Hypothalamus (tissue), 51 donors: ENCODE measurements around the gene GRIK5.
"Not testable (repeated sequence)": the region's sequence is repeated elsewhere in the genome, so short reads cannot be mapped to it uniquely, and the experiment has no call there.

Experiments used
- DNase-seq, 51 donors: peaks; one replicate each; lab custom pipeline; 2025; lab: John Stamatoyannopoulos, UW

GRIK5 gene

GRCh38 chr19:42052241-42052863, 17.7 kb downstream of the GRIK5 start:
- no peak for DNase-seq

- DNase-seq = no peak
Measured at GRCh38 chr19:42051166-42052115, 18.6 kb downstream of the GRIK5 start.

GRCh38 chr19:42048992-42049391, 21.0 kb downstream of the GRIK5 start:
- DNase-seq = no peak

- DNase-seq = peak in 2 of 51 donors; percentile 3 to 8
Measured at GRCh38 chr19:42045575-42045974, 24.4 kb downstream of the GRIK5 start.

GRCh38 chr19:42042455-42043170, 27.4 kb downstream of the GRIK5 start:
- peak in 2 of 51 donors; percentile 16 to 25 for DNase-seq

- DNase-seq = not testable (repeated sequence)
Measured at GRCh38 chr19:42040491-42040890, 29.5 kb downstream of the GRIK5 start.

- no peak for DNase-seq
Measured at GRCh38 chr19:42040031-42040430, 30.0 kb downstream of the GRIK5 start.

GRCh38 chr19:42038666-42039065, 31.3 kb downstream of the GRIK5 start:
- peak in 1 of 51 donors; percentile 39 for DNase-seq

- no peak for DNase-seq
Measured at GRCh38 chr19:42037649-42038048, 32.4 kb downstream of the GRIK5 start.

- DNase-seq = peak in 33 of 51 donors; percentile 1 to 68 (median 26)
Measured at GRCh38 chr19:42034640-42035391, 35.2 kb downstream of the GRIK5 start.

GRCh38 chr19:42033413-42033812, 36.6 kb downstream of the GRIK5 start:
- no peak for DNase-seq

GRCh38 chr19:42032431-42032830, 37.6 kb downstream of the GRIK5 start:
- no peak for DNase-seq

- DNase-seq = peak in 3 of 51 donors; percentile 16 to 29 (median 22)
Measured at GRCh38 chr19:42030645-42031440, 39.2 kb downstream of the GRIK5 start.

GRCh38 chr19:42028304-42029216, 41.4 kb downstream of the GRIK5 start:
- peak in 1 of 51 donors; percentile 6 for DNase-seq

GRCh38 chr19:42024622-42025111, 45.3 kb downstream of the GRIK5 start:
- DNase-seq = peak in 8 of 51 donors; percentile 5 to 28 (median 13)

- DNase-seq = no peak
Measured at GRCh38 chr19:42023943-42024260, 46.1 kb downstream of the GRIK5 start.

- peak in 1 of 51 donors; percentile 11 for DNase-seq
Measured at GRCh38 chr19:42023121-42023942, 46.7 kb downstream of the GRIK5 start.
